ENCODE data around the gene TRPC6.

The TRPC6 gene

GRCh38 chr11:101553891-101554292, 29.9 kb downstream of the TRPC6 start:
- Histone ChIP-seq H3K9ac (ENCODE audit: low read depth, low read length, poor library complexity, severe bottlenecking) (no peak overlapping the region), H3K27me3 (ENCODE audit: insufficient read depth, low read length, poor library complexity, severe bottlenecking) (no peaks in the 10 kb centered on the region), H3K4me1 (ENCODE audit: insufficient read depth, low read length, poor library complexity, severe bottlenecking) (no peaks in the 10 kb centered on the region), H3K4me3 (ENCODE audit: low read length, poor library complexity, severe bottlenecking) (no peak overlapping the region), H4K20me1 (ENCODE audit: insufficient read depth, low read length, poor library complexity, severe bottlenecking) (no peaks in the 10 kb centered on the region), H3K9me2 (replicated peaks; ENCODE audit: low read depth, low read length) (no peaks in the 10 kb centered on the region), H3K9me3 (ENCODE audit: insufficient read depth, low read depth, low read length) (no peaks in the 10 kb centered on the region), H3K79me2 (ENCODE audit: insufficient read depth, low read length) (no peaks in the 10 kb centered on the region), H3K4me2 (ENCODE audit: low read depth, low read length, poor library complexity, severe bottlenecking) (no peak overlapping the region), H3F3A (ENCODE audit: low read depth) (no peaks in the 10 kb centered on the region), H2AFZ (ENCODE audit: low read length) (no peak overlapping the region), H3K36me3 (ENCODE audit: insufficient read depth, low read length) (no peaks in the 10 kb centered on the region)
- TF ChIP-seq CTCF (conservative IDR thresholded peaks at IDR 0.05; ENCODE audit: low read length) (no peak), EZH2phosphoT487 (IDR thresholded peaks at IDR 0.05; ENCODE audit: borderline replicate concordance) (no peak)

DNA sequence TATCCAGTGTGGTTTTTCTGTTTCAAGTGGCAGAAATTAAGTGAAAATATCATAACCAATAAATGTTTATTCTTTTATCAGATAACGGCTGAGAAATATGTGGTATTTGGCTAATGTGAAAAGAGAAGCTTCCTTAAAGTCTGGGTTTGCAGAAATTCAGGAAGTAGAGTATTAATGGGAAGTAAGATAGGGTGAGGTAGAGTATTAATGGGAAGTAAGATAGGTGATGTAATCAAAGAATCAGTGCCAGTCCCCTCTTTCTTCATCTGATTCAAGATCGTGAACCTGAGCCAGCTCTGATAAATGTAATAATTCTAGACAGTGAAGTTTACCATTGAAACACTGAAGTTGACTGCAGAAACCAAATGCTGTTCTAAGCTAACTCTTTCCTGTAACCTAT, 30.9 kb downstream of the TRPC6 start:
- Histone ChIP-seq H3F3A (ENCODE audit: low read depth) (no peaks in the 10 kb centered on the region), H3K9me3 (ENCODE audit: insufficient read depth, low read depth, low read length) (no peaks in the 10 kb centered on the region), H3K4me2 (ENCODE audit: low read depth, low read length, poor library complexity, severe bottlenecking) (no peak overlapping the region), H3K4me3 (ENCODE audit: low read length, poor library complexity, severe bottlenecking) (no peak overlapping the region), H3K9ac (ENCODE audit: low read depth, low read length, poor library complexity, severe bottlenecking) (no peak overlapping the region), H2AFZ (ENCODE audit: low read length) (no peak overlapping the region), H3K79me2 (ENCODE audit: insufficient read depth, low read length) (no peaks in the 10 kb centered on the region), H3K9me2 (replicated peaks; ENCODE audit: low read depth, low read length) (no peaks in the 10 kb centered on the region), H3K4me1 (ENCODE audit: insufficient read depth, low read length, poor library complexity, severe bottlenecking) (no peaks in the 10 kb centered on the region), H3K27me3 (ENCODE audit: insufficient read depth, low read length, poor library complexity, severe bottlenecking) (no peaks in the 10 kb centered on the region), H4K20me1 (ENCODE audit: insufficient read depth, low read length, poor library complexity, severe bottlenecking) (no peaks in the 10 kb centered on the region), H3K36me3 (ENCODE audit: insufficient read depth, low read length) (no peaks in the 10 kb centered on the region)
- TF ChIP-seq EZH2phosphoT487 (IDR thresholded peaks at IDR 0.05; ENCODE audit: borderline replicate concordance) (no peak), CTCF (conservative IDR thresholded peaks at IDR 0.05; ENCODE audit: low read length) (no peak)

- no peaks in the 10 kb centered on the region for H3K79me2 ChIP-seq (ENCODE audit: insufficient read depth, low read length)
- no peak overlapping the region for H3K4me2 ChIP-seq (ENCODE audit: low read depth, low read length, poor library complexity, severe bottlenecking)
- H3K36me3 ChIP-seq (ENCODE audit: insufficient read depth, low read length), result no peaks in the 10 kb centered on the region
- H3K9ac ChIP-seq (ENCODE audit: low read depth, low read length, poor library complexity, severe bottlenecking), result no peak overlapping the region
- no peaks in the 10 kb centered on the region for H3K27me3 ChIP-seq (ENCODE audit: insufficient read depth, low read length, poor library complexity, severe bottlenecking)
- no peaks in the 10 kb centered on the region for H3F3A ChIP-seq (ENCODE audit: low read depth)
- no peaks in the 10 kb centered on the region for H3K4me1 ChIP-seq (ENCODE audit: insufficient read depth, low read length, poor library complexity, severe bottlenecking)
- no peaks in the 10 kb centered on the region for H3K9me3 ChIP-seq (ENCODE audit: insufficient read depth, low read depth, low read length)
- H3K9me2 ChIP-seq (replicated peaks; ENCODE audit: low read depth, low read length), result no peaks in the 10 kb centered on the region
- H3K4me3 ChIP-seq (ENCODE audit: low read length, poor library complexity, severe bottlenecking), result no peak overlapping the region
- no peaks in the 10 kb centered on the region for H4K20me1 ChIP-seq (ENCODE audit: insufficient read depth, low read length, poor library complexity, severe bottlenecking)
- TF ChIP-seq EZH2phosphoT487 (IDR thresholded peaks at IDR 0.05; ENCODE audit: borderline replicate concordance), result no peak
- no peak for TF ChIP-seq CTCF (conservative IDR thresholded peaks at IDR 0.05; ENCODE audit: low read length)
- no peak overlapping the region for H2AFZ ChIP-seq (ENCODE audit: low read length)
These were observed 55.3 kb downstream of the TRPC6 start for GRCh38 chr11:101528541-101528940.
